Kidney (tissue), 14 donors: ENCODE data around the gene SPOPL. TPM values are rescaled to one million over a fixed set of nuclear protein-coding genes. Genes with fewer than 3 reads are reported as not detected.

Experiments used
- DNase-seq, 5 donors: peaks; one replicate each; pipeline ENCODE4 v3.0.0-alpha.2; 2013 to 2020
- FAIRE-seq: peaks from 2 replicates; lab custom pipeline; 2012; peaks lifted over from hg19 to GRCh38; lab: Jason Lieb, UNC
- H3K27ac ChIP-seq, 2 donors: one replicate each; pipeline ENCODE4 v1.7.0; 2013; ENCODE audit warnings: low read depth in 2 of 2, low read length in 2 of 2, inconsistent platforms in 1 of 2
- H3K27me3 ChIP-seq: one replicate; pipeline ENCODE4 v1.7.1; 2013; ENCODE audit warnings: low read length, inconsistent platforms; ENCODE audit not compliant: control insufficient read depth, insufficient read depth
- H3K36me3 ChIP-seq, 3 donors: one replicate each; pipeline versions ENCODE4 v1.7.0 to v1.7.1; 2013; ENCODE audit warnings: low read length in 3 of 3, control low read depth in 1 of 3, inconsistent platforms in 1 of 3; ENCODE audit not compliant: insufficient read depth in 3 of 3, control insufficient read depth in 2 of 3
- H3K4me1 ChIP-seq, 3 donors: one replicate each; pipeline versions ENCODE4 v1.7.0 to v1.7.1; 2013; ENCODE audit warnings: low read length in 3 of 3, inconsistent platforms in 1 of 3, low read depth in 1 of 3; ENCODE audit not compliant: control insufficient read depth in 2 of 3, insufficient read depth in 2 of 3
- H3K4me3 ChIP-seq, 3 donors: one replicate each; pipeline versions ENCODE4 v1.7.0 to v1.8.1; 2013; ENCODE audit warnings: low read length in 3 of 3, control low read depth in 1 of 3, inconsistent platforms in 1 of 3
- H3K9ac ChIP-seq, 3 donors: one replicate each; pipeline versions ENCODE4 v1.7.0 to v1.7.1; 2013; ENCODE audit warnings: low read length in 3 of 3, control low read depth in 1 of 3, inconsistent platforms in 1 of 3
- H3K9me3 ChIP-seq, 3 donors: one replicate each; pipeline versions ENCODE4 v1.7.0 to v1.7.1; 2013; ENCODE audit warnings: low read length in 3 of 3, control low read depth in 1 of 3, inconsistent platforms in 1 of 3; ENCODE audit not compliant: control insufficient read depth in 2 of 3, insufficient read depth in 1 of 3
- intact Hi-C: fragments of 100-400 bp; cut with DNase I; formaldehyde crosslinking; loops from one replicate; pipeline ENCODE4 v1.11.1; 2022
- polyA plus RNA-seq: library from polyadenylated mRNA; stranded (reverse); fragments of 350-450 nt; fragmentation: Illumina TruSeq; extraction: RNeasy Lipid Tissue Mini Kit (QIAGEN cat#74804); gene quantifications from one replicate; pipeline ENCODE4 v1.2.3, GENCODE V29; 2014; ENCODE audit warnings: low read depth, low replicate concordance; ENCODE audit not compliant: insufficient read depth
- total RNA-seq: library from RNA; stranded (reverse); fragmentation: NEBNext Ultra II Directional; extraction: Animal tissue kit (Norgen Biotek cat#: 25700); gene quantifications from one replicate; pipeline ENCODE4 v1.2.1, GENCODE V29; 2021
- TF ChIP-seq, protein P1 (sequence below): IDR thresholded peaks from 3 replicates; pipeline ENCODE4 v1.5.1; 2012; ENCODE audit warnings: mild to moderate bottlenecking, moderate library complexity, borderline replicate concordance; ENCODE audit not compliant: insufficient read depth; ENCODE audit errors: extremely low read depth
- donor health status: control.
- donor health status: control.
- donor health status: control.
- donor health status: control.
- donor health status: control.
- donor health status: DM: yes; HTN: yes; CAD: no.
- donor health status: Normal renal cell carcinoma (clear cell type).

The SPOPL gene
- total and polyA plus RNA-seq, 2 donors from 2014 or later, result 4.0 to 23.1 TPM

DNA sequence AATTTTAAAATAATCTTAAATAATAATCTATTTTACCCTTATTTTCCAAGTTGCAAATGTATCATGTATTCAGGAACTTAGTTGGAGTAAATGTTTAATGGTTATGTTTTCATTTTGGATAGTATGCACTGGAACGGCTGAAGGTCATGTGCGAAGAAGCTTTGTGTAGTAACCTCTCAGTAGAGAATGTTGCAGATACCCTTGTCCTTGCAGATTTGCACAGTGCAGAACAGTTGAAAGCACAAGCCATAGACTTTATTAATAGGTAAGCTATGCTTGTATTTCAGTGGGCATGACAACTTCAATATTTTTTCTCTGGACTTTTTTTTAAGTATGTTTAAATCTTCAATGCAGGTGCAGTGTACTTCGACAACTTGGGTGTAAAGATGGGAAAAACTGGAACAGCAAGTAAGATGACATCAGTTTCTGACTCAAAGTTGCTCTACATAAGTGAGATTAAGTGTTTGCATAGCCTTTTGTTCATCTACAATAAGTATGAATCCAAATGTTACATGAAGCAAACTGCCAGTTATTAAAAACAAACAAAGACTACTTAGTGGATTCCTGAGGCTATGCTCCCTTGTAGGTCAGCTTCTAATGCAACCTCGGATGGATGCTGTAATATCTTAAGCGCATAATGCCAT lies 63.1 kb downstream of the SPOPL start:
- Histone ChIP-seq H3K27ac (no peak overlapping the region), H3K4me1 (no peaks in the 10 kb centered on the region), H3K36me3 (peaks cover 2 to 15% (median 14%) of the 10 kb centered on the region in 3 donors), H3K9me3 (no peaks in the 10 kb centered on the region), H3K4me3 (no peak overlapping the region), H3K9ac (no peak overlapping the region), H3K27me3 (no peaks in the 10 kb centered on the region)
- intact Hi-C loops, result no loop called here
- TF ChIP-seq, protein P1, sequence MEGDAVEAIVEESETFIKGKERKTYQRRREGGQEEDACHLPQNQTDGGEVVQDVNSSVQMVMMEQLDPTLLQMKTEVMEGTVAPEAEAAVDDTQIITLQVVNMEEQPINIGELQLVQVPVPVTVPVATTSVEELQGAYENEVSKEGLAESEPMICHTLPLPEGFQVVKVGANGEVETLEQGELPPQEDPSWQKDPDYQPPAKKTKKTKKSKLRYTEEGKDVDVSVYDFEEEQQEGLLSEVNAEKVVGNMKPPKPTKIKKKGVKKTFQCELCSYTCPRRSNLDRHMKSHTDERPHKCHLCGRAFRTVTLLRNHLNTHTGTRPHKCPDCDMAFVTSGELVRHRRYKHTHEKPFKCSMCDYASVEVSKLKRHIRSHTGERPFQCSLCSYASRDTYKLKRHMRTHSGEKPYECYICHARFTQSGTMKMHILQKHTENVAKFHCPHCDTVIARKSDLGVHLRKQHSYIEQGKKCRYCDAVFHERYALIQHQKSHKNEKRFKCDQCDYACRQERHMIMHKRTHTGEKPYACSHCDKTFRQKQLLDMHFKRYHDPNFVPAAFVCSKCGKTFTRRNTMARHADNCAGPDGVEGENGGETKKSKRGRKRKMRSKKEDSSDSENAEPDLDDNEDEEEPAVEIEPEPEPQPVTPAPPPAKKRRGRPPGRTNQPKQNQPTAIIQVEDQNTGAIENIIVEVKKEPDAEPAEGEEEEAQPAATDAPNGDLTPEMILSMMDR, result no peak
- FAIRE-seq (no peak), DNase-seq (no peak)

DNA sequence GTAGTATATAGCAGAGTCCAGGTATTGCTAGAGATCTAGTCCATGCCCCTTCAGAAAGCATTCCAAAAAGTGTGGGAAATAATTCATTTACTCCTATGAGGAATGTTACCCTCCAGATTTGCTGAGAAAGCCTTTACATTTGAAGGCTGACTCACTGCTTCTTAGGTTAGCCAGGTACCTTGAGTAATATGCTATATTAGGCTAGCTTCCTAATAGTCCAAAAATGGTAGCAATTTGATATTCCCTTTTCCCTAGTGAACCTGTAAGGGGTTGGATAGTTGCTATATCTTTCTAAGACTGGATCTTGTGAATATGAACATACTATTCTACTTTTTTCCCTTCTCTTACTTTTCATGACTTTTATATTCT lies 63.6 kb downstream of the SPOPL start:
- no peaks in the 10 kb centered on the region for H3K27me3 ChIP-seq
- no peaks in the 10 kb centered on the region for H3K9me3 ChIP-seq
- FAIRE-seq (no peak), DNase-seq (no peak)
- TF ChIP-seq, protein P1, result no peak
- H3K36me3 ChIP-seq, result peaks cover 2 to 15% (median 14%) of the 10 kb centered on the region in 3 donors
- intact Hi-C loops, result no loop called here
- H3K27ac ChIP-seq, result no peak overlapping the region
- no peak overlapping the region for H3K4me3 ChIP-seq
- H3K9ac ChIP-seq, result no peak overlapping the region
- H3K4me1 ChIP-seq, result no peaks in the 10 kb centered on the region

DNA sequence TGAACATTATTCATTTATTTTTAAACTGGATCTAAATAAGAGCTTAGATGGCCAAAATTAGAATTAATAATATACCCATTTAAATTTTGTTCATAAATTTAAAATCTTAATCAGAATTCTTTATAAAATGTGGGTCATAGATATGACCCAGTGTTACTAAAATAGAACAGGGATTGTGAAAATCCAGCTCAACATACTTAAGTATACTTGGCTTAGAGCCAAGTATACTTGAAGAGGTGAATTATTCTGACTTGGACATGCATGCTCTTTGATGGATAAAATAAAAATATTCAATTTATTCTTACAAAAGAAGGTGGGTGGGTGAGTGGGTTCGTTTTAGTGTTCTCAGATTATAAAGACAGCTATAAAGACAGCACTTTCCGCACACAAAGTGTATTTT lies 70.7 kb downstream of the SPOPL start:
- no peaks in the 10 kb centered on the region for H3K9me3 ChIP-seq
- no peak overlapping the region for H3K27ac ChIP-seq
- FAIRE-seq (no peak), DNase-seq (no peak)
- no peak overlapping the region for H3K4me3 ChIP-seq
- H3K4me1 ChIP-seq, result no peaks in the 10 kb centered on the region
- TF ChIP-seq, protein P1, result no peak
- H3K9ac ChIP-seq, result no peak overlapping the region
- no peaks in the 10 kb centered on the region for H3K27me3 ChIP-seq
- H3K36me3 ChIP-seq, result peaks cover 0 to 4% (median 4%) of the 10 kb centered on the region in 3 donors
- intact Hi-C loops, result no loop called here

DNA sequence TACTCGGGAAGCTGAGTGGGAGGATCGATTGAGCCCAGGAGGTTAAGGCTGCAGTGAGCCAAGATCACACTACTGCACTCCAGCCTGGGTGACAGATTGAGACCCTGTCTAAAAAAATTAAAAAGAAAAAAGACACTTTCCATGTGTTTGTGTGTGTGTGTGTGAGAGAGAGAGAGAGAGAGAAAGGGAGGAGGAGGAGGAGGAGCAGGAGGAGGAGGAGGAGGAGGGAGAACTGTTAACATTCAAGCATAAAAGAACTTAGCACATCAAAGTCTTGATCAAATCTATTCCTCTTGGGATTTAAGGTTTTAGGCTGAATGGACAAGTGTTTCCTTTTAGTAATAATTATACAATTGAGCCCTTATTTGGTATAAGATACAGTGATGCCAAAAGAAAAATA lies 75.5 kb downstream of the SPOPL start:
- intact Hi-C loops, result no loop called here
- H3K27me3 ChIP-seq, result no peaks in the 10 kb centered on the region
- peaks cover 0 to 2% (median 0%) of the 10 kb centered on the region in 3 donors for H3K36me3 ChIP-seq
- no peaks in the 10 kb centered on the region for H3K4me1 ChIP-seq
- DNase-seq, result no peak
- no peak overlapping the region for H3K4me3 ChIP-seq
- H3K9ac ChIP-seq, result no peak overlapping the region
- no peak for FAIRE-seq
- no peaks in the 10 kb centered on the region for H3K9me3 ChIP-seq
- TF ChIP-seq, protein P1, result no peak
- H3K27ac ChIP-seq, result no peak overlapping the region
